HG02763 (cell line): ENCODE results near the gene CYP4F11.
"Not testable (repeated sequence)": the region's sequence is repeated elsewhere in the genome, so short reads cannot be mapped to it uniquely, and the experiment has no call there.

Source experiments
- ATAC-seq: cut with Tn5 transposase; IDR thresholded peaks from one replicate; pipeline ENCODE4 v1.9.1; 2021; ENCODE audit warnings: mild to moderate bottlenecking, moderate library complexity; ENCODE audit not compliant: unreplicated experiment

The CYP4F11 gene

DNA sequence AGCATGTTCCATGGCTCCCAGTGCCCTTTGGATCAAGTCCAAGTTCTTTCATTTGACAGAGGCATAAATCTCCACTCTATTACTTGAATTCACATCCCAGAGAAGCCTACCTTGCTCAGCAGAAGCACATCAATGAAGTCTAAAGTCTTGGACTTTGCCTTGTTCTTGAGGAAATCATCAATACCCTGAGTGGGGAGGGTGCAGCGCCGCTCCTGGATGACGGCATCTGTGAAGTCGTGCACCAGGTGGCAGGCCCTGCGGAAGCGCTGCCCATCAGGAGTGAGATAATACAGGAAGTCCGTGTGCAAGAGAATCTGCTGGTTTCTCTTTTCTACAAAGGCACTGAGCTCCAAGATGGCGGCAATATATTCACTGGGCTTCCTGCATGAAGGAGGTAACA lies 10.6 kb downstream of the CYP4F11 start:
- no peak for ATAC-seq

DNA sequence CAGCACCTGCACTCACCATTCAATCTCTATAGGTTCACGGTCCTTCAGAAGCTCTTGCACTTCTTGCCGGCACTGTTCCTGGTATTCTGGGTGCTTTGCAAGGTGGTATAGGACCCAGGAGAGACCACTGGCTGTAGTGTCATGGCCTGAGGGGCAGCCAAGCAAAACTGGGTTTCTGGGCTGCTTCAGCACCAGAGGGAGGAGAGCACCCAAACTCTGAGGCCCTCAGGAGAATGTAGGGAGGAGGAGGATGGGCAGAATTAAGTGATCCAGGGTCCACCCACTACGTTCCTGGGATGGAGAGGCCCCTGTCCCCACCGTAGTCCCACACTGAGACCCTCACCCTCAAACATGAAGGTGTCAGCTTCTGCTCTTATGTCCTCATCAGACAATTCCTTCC lies 12.3 kb downstream of the CYP4F11 start:
- ATAC-seq, result no peak

GRCh38 chr19:15919243-15919642 lies 15.1 kb downstream of the CYP4F11 start:
- ATAC-seq, result no peak

GRCh38 chr19:15915109-15915508 lies 19.2 kb downstream of the CYP4F11 start:
- ATAC-seq, result no peak

DNA sequence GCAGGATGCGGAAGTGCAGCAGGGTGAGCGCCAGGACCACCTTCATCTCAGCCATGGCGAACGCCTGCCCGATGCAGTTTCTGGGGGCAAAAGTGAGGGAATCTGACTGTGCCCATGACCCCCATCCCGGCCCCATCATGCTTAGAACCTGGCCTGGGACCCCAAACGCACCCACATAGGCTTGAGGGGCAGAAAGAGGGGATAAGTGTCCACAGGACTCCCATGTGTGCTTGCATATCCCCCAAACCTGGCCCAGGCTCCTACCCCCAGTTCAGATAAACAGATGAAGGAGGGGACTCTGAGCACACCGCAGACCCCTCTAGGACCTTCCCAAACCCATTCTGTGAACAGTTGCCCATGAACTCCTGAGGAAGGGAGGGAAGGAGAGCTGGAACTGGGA lies 20.5 kb downstream of the CYP4F11 start:
- no peak for ATAC-seq

DNA sequence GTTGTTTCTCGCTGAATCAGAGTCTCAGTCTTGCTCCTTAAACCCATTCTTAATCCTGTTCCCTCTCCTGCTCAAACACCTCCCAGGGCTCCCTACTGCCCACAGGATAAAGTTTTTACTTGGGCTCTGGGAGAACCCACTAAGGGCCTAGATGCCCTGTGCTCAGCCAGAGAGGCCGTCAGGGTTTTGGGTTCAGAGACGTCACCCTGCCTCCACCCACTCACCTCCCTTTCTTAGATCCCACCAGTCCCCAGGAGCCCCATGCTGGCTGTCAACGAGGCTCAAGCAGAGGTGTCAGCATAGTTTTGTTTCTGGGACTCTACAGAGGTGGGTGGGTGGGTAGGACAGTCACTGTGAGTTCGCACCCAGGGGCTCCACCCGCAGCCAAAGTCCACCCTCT lies 20.9 kb downstream of the CYP4F11 start:
- ATAC-seq, result no peak

DNA sequence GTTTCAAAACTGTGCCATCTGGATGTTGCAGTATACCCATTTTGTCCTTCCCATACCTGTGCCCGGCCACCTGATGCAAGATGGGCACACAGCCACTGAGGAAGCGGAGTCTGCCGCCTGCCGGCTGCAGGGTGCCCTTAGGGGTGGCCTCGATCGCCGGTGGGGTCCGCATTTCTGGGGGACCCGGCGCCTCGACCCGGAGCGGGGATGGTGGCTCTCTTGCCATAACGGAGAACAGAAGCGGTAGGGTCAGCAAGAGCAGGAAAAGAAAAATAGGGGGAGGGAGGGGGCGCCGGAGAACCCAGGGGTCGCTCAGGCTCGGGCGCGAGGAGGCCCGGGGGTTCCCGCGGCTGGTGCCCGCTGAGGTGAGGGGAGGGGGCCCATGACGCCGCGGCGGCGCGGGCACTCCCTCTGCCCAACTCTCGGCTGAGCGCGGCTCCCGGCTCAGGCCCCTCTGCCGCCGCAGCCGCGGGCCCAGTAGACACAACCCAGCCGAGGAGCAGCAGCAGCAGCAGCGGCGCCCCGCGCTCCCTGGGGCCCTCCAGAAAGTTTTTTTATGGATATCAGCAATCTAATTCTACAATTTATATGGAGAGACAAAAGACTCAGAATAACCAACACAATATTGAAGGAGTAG lies 22.6 kb downstream of the CYP4F11 start:
- no peak for ATAC-seq

DNA sequence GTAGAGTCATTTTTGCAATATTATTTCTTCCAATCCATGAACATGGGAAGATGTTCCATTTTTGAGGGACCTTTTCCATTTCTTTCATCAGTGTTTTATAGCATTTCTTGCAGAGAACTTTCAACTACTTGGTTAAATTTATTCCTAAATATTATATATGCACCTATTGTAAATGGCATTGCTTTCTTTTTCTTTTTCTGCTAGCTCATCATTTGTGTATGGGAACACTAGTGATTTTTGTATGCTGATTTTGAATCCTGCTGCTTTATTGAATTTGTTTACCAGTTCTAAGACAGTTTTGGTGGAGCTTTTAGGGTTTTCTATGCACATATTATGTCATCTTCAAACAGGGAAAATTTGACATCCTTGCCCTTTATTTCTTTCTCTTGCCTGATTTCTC lies 29.3 kb downstream of the CYP4F11 start:
- ATAC-seq, result no peak

- not testable (repeated sequence) for ATAC-seq
Measured at GRCh38 chr19:15902898-15903297, 31.4 kb downstream of the CYP4F11 start.

GRCh38 chr19:15902254-15902653 lies 32.1 kb downstream of the CYP4F11 start:
- no peak for ATAC-seq

- no peak for ATAC-seq
Measured at GRCh38 chr19:15900504-15900903, 33.8 kb downstream of the CYP4F11 start.

DNA sequence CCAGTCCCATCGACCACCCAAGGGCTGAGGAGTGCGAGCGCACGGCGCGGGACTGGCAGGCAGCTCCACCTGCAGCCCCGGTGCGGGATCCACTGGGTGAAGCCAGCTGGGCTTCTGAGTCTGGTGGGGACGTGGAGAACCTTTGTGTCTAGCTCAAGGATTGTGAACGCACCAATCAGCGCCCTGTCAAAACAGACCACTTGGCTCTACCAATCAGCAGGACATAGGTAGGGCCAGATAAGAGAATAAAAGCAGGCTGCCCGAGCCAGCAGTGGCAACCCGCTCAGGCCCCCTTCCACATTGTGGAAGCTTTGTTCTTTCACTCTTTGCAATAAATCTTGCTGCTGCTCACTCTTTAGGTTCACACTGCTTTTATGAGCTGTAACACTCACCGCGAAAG lies 34.3 kb downstream of the CYP4F11 start:
- ATAC-seq, result not testable (repeated sequence)

DNA sequence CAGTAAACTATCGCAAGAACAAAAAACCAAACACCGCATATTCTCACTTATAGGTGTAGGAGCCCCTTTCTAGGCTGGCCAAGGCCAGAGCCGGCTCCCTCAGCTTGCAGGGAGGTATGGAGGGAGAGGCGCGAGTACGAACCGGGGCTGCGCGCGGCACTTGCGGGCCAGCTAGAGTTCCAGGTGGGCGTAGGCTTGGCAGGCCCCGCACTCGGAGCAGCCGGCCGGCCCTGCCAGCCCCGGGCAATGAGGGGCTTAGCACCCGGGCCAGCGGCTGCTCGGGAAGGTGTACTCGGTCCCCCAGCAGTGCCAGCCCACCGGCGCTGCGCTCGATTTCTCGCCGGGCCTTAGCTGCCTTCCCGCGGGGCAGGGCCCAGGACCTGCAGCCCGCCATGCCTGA lies 34.8 kb downstream of the CYP4F11 start:
- ATAC-seq, result not testable (repeated sequence)

DNA sequence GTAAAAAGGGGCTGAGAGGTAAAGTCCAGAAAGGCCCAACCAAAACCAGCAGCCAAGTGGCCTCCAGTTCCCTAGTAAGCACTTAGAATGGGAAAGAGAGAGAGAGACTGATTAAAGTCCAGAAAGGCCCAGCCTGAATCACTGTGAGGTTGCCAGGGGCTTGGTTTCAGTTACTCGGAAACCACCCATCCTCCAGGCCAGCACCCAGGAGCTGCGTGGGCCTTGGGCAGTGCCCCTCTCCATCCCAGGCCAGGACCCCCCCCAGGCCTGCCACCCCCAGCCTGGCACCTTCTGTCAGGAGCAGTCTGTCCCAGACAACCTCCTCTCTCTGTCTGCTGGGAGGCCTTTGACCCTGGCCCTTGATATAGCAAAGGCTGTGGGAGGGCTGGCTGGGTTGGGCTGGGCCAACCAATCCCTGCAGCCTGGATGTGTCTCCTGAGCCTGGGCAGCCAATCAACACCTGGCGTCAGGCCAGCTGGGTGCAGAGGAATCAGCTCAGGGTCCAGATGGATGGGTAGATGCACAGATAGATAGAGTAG lies 36.5 kb downstream of the CYP4F11 start, which contains the start of gene CYP4F2:
CYP4F2 (minus strand) TSS at position 337 of the 539 bp plus-strand sequence. CDS start 463 bp downstream, outside the sequence.
- no peak for ATAC-seq

DNA sequence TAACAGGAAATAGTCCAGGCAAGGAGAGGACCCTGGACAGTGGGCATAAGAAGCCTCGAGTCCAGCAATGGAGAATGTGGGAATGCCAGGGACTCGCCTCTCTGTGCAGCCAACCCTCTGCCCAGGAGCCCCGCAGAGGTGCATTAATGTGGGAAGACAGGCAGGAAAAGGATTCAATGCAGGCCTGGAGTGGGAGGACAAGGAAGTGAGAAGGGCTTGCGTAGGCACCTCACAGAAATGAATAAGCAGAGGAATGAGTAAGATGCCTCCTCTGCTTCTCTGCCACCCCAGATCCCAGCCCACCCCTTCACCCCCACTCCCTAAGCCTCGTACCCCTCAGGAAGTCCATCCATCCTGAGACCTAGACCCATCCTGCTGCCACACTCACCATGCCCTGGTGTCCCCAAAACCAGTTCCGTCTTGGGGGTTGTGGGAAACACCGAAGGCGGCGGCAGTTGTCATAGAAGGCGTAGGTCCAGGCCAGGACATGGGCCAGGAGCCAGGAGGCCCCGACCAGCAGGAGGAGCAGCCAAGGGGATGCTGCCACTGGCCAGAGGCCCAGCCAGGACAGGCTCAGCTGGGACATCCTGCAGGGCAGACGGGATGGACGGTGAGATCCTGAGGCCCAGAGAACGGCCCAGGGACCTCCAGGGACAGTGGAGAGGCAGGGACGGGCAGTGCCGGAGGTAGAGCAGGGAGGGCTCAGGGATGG lies 37.1 kb downstream of the CYP4F11 start:
- no peak for ATAC-seq

- no peak for ATAC-seq
Measured at GRCh38 chr19:15895876-15896430, 38.4 kb downstream of the CYP4F11 start.

- no peak for ATAC-seq
Measured at GRCh38 chr19:15894359-15894758, 40.0 kb downstream of the CYP4F11 start.

DNA sequence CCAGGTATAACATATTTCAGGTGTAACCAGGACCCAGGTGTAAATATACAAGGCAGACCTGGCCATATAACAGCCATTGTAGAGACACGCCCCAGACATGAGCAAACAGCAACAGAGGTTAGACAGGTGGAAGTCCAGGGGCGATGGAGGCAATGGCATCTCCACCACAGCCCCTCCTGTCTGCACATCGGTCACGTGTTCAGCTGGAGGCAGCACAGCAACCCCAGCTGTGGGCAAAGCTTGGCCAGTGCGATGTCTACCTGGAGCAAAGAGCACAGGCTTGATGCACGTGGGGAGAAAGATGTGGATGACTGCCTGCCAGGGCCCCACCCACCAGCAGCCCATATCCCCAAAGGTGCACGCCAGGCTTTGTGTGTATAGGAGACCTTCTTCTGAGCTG lies 40.9 kb downstream of the CYP4F11 start:
- no peak for ATAC-seq

DNA sequence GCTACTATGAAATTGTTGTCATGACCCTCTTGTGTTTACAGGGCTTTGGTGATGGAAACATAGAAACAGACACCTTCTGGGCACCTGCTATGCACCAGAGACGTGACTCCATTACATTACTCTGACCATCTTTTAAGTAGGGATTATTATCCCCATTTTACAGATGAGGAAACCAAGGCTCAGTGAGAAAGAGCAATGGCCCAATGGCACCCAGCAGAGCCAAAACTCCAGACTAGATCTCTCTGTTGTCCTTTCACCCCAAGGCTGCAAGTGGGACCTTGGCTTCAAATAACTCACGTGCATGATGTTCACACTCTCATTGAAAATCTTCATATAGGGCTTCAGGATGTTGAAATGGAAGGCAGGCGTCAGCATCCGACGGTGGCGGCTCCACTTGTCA lies 42.3 kb downstream of the CYP4F11 start:
- no peak for ATAC-seq

DNA sequence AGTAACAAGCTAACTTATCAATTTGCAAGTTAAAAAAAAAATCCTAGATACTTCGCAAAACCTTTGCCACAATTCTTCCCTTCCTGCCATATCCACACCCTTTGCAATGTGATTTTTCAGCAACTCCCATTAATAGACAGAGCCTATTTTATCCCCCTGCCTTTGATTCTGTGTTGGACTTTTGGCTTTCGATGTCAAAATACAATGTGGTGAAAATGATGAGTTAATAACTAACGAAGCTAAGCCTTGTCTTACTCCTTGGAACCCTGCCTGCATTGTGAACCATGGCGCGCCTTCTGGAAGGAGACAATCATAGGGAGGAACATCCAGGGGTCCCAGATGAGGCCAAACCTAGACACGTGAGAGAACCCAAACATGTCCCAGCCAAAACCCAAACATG lies 42.9 kb downstream of the CYP4F11 start:
- ATAC-seq, result no peak

- ATAC-seq, result not testable (repeated sequence)
Measured at GRCh38 chr19:15889339-15889738, 45.0 kb downstream of the CYP4F11 start.

DNA sequence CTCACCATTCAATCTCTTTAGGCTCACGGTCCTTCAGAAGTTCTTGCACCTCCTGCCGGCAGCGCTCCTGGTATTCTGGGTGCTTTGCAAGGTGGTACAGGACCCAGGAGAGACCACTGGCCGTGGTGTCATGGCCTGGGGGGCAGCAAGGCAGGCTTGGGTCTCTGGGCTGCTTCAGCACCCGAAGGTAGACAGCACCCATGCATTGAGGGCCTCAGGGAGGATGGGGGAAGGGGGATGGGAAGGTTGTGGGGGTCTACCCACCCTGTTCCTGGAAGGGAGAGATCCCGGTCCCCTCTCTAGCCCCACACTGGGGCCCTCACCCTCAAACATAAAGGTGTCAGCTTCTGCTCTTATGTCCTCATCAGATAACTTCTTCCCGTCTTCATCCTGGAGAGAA lies 48.4 kb downstream of the CYP4F11 start:
- ATAC-seq, result no peak
